ENCODE measurements around the gene ZBTB4. TPM values are rescaled to one million over a fixed set of nuclear protein-coding genes. Genes with fewer than 3 reads are reported as not detected.

ZBTB4 gene
- total RNA-seq, 1 experiment from 2014 or later: 26.3 TPM

DNA sequence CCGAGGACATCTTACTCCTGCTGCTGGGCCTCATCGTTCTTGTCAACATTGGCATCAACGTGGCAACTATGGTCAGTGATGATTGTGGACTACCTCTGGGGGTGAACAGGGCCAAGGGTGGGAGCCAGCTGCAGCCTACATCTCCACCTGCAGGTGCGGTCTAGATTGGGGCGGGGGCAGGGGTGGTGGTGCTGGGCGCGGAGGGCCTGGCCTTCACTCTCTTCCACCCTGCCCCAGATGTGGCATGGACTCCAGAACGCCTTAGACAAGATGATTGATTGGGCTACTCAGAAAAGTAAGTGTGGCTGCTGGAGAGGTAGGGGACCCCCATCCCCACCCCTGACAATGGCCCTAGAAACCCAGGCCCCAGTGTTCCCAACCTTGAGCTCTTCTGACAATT is 53.7 kb downstream of the ZBTB4 start:
- H3K27ac Mint-ChIP-seq (ENCODE audit: low read depth, unreplicated experiment): no peak overlapping the region
- H3K4me1 Mint-ChIP-seq (ENCODE audit: insufficient read depth, unreplicated experiment): no peaks in the 10 kb centered on the region
- intact Hi-C loops (cut with micrococcal nuclease): no loop called here
- no peak for DNase-seq (ENCODE audit: unreplicated experiment)
- TF ChIP-seq, protein P1, sequence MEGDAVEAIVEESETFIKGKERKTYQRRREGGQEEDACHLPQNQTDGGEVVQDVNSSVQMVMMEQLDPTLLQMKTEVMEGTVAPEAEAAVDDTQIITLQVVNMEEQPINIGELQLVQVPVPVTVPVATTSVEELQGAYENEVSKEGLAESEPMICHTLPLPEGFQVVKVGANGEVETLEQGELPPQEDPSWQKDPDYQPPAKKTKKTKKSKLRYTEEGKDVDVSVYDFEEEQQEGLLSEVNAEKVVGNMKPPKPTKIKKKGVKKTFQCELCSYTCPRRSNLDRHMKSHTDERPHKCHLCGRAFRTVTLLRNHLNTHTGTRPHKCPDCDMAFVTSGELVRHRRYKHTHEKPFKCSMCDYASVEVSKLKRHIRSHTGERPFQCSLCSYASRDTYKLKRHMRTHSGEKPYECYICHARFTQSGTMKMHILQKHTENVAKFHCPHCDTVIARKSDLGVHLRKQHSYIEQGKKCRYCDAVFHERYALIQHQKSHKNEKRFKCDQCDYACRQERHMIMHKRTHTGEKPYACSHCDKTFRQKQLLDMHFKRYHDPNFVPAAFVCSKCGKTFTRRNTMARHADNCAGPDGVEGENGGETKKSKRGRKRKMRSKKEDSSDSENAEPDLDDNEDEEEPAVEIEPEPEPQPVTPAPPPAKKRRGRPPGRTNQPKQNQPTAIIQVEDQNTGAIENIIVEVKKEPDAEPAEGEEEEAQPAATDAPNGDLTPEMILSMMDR (IDR thresholded peaks at IDR 0.05; ENCODE audit: unreplicated experiment): no peak
- no peaks in the 10 kb centered on the region for H3K9me3 Mint-ChIP-seq (ENCODE audit: unreplicated experiment)
- BruUV-seq (replicated peaks): no TSS peak
- POLR2A ChIA-PET: no interaction called here
- no peak overlapping the region for H3K4me3 Mint-ChIP-seq (ENCODE audit: unreplicated experiment)
- H3K27me3 Mint-ChIP-seq (ENCODE audit: insufficient read depth, unreplicated experiment): no peaks in the 10 kb centered on the region
- CTCF ChIA-PET: no interaction called here
- H3K36me3 Mint-ChIP-seq (ENCODE audit: insufficient read depth, unreplicated experiment): no peaks in the 10 kb centered on the region

DNA sequence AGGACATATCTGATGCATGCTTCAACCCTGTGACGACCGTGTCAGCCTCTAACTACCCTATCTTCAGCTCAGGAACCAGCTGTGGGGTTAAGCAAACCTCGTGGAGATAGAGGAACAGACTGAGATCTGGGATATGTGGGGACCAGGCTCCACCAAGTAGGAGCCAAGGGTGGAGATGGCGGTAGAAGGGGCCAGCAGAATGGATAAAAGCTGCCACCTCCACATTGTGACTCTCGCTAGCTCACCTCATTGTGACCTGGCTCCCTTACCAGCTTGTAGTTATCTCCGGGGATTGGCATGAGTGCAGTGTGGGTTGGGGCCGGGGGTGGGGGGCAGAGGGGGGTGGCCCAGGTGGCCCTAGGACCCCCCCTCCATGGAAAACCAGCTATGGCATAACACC is 54.1 kb downstream of the ZBTB4 start, which contains the start of gene SPEM2:
SPEM2 (plus strand) TSS at position 301 of the 400 bp plus-strand sequence; CDS start at position 374, 73 bp downstream.
- H3K27me3 Mint-ChIP-seq (ENCODE audit: insufficient read depth, unreplicated experiment): no peaks in the 10 kb centered on the region
- H3K4me3 Mint-ChIP-seq (ENCODE audit: unreplicated experiment): no peak within 1 kb of the TSS
- no TSS peak for BruUV-seq (replicated peaks)
- intact Hi-C loops (cut with micrococcal nuclease): no loop called here
- H3K27ac Mint-ChIP-seq (ENCODE audit: low read depth, unreplicated experiment): no peak within 1 kb of the TSS
- TF ChIP-seq, protein P1 (IDR thresholded peaks at IDR 0.05; ENCODE audit: unreplicated experiment): no peak
- H3K4me1 Mint-ChIP-seq (ENCODE audit: insufficient read depth, unreplicated experiment): no peaks in the 10 kb centered on the region
- no peaks in the 10 kb centered on the region for H3K36me3 Mint-ChIP-seq (ENCODE audit: insufficient read depth, unreplicated experiment)
- ChIA-PET CTCF (interaction anchor here (2.7 kb wide), 1 partner anchor 11 kb away, joined by 16 read pairs; no protein-coding TSS in a partner anchor), POLR2A (no interaction called here)
- no peak for DNase-seq (ENCODE audit: unreplicated experiment)
- no peaks in the 10 kb centered on the region for H3K9me3 Mint-ChIP-seq (ENCODE audit: unreplicated experiment)

DNA sequence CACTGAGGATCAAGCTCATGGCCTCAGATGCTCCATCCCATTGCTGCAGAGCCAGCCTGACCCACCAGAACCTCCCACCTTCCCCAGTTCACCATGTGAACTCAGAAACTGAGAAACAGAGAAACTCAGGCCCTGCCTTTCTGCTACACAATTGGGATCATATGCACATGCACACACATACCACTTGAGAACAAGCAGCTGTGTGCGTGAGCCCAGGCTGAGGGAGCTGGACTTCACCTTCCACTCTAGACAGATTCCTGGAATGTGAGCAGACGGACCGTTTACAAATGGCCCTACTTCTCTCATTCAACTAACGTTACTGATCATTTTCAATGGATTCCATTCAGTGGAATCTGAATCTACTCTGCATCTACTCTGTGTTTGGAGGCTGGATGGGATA is 55.8 kb downstream of the ZBTB4 start:
- no peak for DNase-seq (ENCODE audit: unreplicated experiment)
- Mint-ChIP-seq H3K4me1 (ENCODE audit: insufficient read depth, unreplicated experiment) (no peaks in the 10 kb centered on the region), H3K36me3 (ENCODE audit: insufficient read depth, unreplicated experiment) (no peaks in the 10 kb centered on the region), H3K4me3 (ENCODE audit: unreplicated experiment) (no peak overlapping the region), H3K27ac (ENCODE audit: low read depth, unreplicated experiment) (no peak overlapping the region), H3K9me3 (ENCODE audit: unreplicated experiment) (no peaks in the 10 kb centered on the region), H3K27me3 (ENCODE audit: insufficient read depth, unreplicated experiment) (no peaks in the 10 kb centered on the region)
- intact Hi-C loops (cut with micrococcal nuclease): no loop called here
- TF ChIP-seq, protein P1 (IDR thresholded peaks at IDR 0.05; ENCODE audit: unreplicated experiment): no peak
- no TSS peak for BruUV-seq (replicated peaks)
- POLR2A ChIA-PET: interaction anchor here (1.1 kb wide), 1 partner anchor 19 kb away, joined by 5 read pairs; the partner anchor contains the start of gene TMEM256
- CTCF ChIA-PET: interaction anchor here (0.6 to 2.7 kb wide), 2 partner anchors 13 to 322 kb away, joined by 3 to 16 read pairs; no protein-coding TSS in a partner anchor

DNA sequence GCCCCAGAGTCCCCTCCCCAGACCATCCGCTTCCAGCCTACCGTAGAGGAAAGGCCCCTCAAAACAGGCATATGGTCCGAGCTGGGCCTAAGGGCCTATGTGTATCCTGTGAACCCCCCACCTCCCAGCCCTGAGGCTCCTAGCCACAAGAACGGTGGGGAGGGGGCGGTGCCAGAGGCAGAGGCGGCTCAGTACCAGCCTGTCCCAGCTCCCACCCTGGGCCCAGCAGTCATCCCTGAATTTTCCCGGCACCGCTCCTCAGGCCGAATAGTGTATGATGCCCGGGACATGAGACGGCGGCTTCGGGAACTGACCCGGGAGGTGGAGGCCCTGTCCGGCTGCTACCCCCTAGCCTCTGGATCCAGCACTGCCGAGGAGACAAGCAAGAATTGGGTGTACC is 58.2 kb downstream of the ZBTB4 start:
- BruUV-seq (replicated peaks): no TSS peak
- H3K27me3 Mint-ChIP-seq (ENCODE audit: insufficient read depth, unreplicated experiment): no peaks in the 10 kb centered on the region
- CTCF ChIA-PET: interaction anchor here (0.7 kb wide), 1 partner anchor 65 kb away, joined by 3 read pairs; no protein-coding TSS in a partner anchor

More for the DNA sequence above, 58.2 kb downstream of the ZBTB4 start:
- POLR2A ChIA-PET: interaction anchor here (1.2 to 1.3 kb wide), 2 partner anchors 15 to 18 kb away, joined by 3 to 6 read pairs; no protein-coding TSS in a partner anchor
- H3K4me3 Mint-ChIP-seq (ENCODE audit: unreplicated experiment): no peak overlapping the region
- intact Hi-C loops (cut with micrococcal nuclease): no loop called here
- H3K4me1 Mint-ChIP-seq (ENCODE audit: insufficient read depth, unreplicated experiment): peaks cover 5% of the 10 kb centered on the region
- TF ChIP-seq, protein P1 (IDR thresholded peaks at IDR 0.05; ENCODE audit: unreplicated experiment): no peak
- no peaks in the 10 kb centered on the region for H3K36me3 Mint-ChIP-seq (ENCODE audit: insufficient read depth, unreplicated experiment)
- no peaks in the 10 kb centered on the region for H3K9me3 Mint-ChIP-seq (ENCODE audit: unreplicated experiment)
- H3K27ac Mint-ChIP-seq (ENCODE audit: low read depth, unreplicated experiment): no peak overlapping the region
- DNase-seq (ENCODE audit: unreplicated experiment): no peak

Data from MCF 10A (cell line).